Measurements from ENCODE around the gene ADGRB3.
A peak's percentile ranks its signal among the peaks of the same experiment; 100 is the strongest.

Gene ADGRB3

DNA sequence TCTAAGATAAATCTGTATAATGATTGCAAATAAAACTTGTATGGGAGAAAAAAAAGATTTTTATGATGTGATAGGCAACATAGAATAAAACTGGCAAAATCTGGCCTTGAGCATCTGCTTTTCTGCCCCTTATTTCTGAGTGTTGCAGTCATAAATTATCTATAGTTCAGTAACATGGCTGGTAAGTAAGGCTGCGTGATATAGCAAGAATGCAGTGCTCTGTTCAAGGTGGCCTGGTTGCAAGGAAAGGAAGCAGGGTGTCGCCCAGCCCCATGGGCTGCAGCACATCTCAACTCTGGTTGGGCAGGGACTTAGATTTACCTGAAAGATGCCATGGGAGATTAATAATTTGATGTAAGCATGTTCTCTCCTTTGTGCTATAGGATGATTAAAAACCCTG is 582.3 kb downstream of the ADGRB3 start:
- no peak for TF ChIP-seq EGR1 (IDR thresholded peaks at IDR 0.05)

DNA sequence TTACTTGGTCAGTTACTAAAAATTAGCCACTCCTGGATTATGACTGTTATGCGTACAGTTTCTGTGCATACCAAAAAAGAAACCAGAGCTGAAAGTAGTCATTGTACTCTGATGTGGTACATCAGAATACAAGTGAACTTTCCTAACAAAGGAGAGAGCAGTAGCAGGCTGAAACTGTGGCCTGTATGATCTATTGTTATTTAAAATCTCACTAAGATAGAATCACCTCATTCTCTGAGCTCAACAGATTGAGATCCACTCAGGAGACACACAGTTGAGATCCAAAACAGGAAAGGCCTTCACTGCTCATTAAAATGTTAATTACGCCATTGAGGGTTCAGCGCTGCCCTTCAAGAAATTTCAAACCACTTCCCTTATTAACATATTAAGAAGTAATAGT is 585.3 kb downstream of the ADGRB3 start:
- no peak for TF ChIP-seq EP300 (IDR thresholded peaks at IDR 0.05; ENCODE audit: borderline replicate concordance)
- TF ChIP-seq FOXM1 (IDR thresholded peaks at IDR 0.05; ENCODE audit: borderline replicate concordance, low read depth) = no peak
- no peak for TF ChIP-seq EGR1 (IDR thresholded peaks at IDR 0.05)
- TF ChIP-seq CEBPB (IDR thresholded peaks at IDR 0.05) = no peak
- no peak for TF ChIP-seq NFIC (IDR thresholded peaks at IDR 0.05)
- no peak for TF ChIP-seq RAD21 (IDR thresholded peaks at IDR 0.05; ENCODE audit: low read depth)
- no peak for TF ChIP-seq TAF1 (IDR thresholded peaks at IDR 0.05; ENCODE audit: low read depth)
- TF ChIP-seq TCF12 (IDR thresholded peaks at IDR 0.05; ENCODE audit: low read depth) = no peak
- TF ChIP-seq, protein P1, sequence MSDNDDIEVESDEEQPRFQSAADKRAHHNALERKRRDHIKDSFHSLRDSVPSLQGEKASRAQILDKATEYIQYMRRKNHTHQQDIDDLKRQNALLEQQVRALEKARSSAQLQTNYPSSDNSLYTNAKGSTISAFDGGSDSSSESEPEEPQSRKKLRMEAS (IDR thresholded peaks at IDR 0.05) = no peak
- no peak for TF ChIP-seq YY1 (IDR thresholded peaks at IDR 0.05; ENCODE audit: low read depth)
- no peak for TF ChIP-seq TEAD4 (IDR thresholded peaks at IDR 0.05)
- no peak for TF ChIP-seq USF1 (IDR thresholded peaks at IDR 0.05)
- no peak for TF ChIP-seq CREB1 (IDR thresholded peaks at IDR 0.05; ENCODE audit: low read depth)

GRCh38 chr6:69232008-69232407 is 596.9 kb downstream of the ADGRB3 start:
- TF ChIP-seq RAD21 (IDR thresholded peaks at IDR 0.05; ENCODE audit: low read depth) (no peak), NFIC (IDR thresholded peaks at IDR 0.05) (no peak), REST (IDR thresholded peaks at IDR 0.05; ENCODE audit: low read depth) (no peak), TCF12 (IDR thresholded peaks at IDR 0.05; ENCODE audit: low read depth) (no peak), ZBTB7A (IDR thresholded peaks at IDR 0.05; ENCODE audit: low read depth) (no peak), EGR1 (IDR thresholded peaks at IDR 0.05) (no peak), TAF1 (IDR thresholded peaks at IDR 0.05; ENCODE audit: low read depth) (no peak), FOXM1 (IDR thresholded peaks at IDR 0.05; ENCODE audit: borderline replicate concordance, low read depth) (no peak), CREB1 (IDR thresholded peaks at IDR 0.05; ENCODE audit: low read depth) (no peak), USF1 (IDR thresholded peaks at IDR 0.05) (no peak), EP300 (IDR thresholded peaks at IDR 0.05; ENCODE audit: borderline replicate concordance) (no peak), YY1 (IDR thresholded peaks at IDR 0.05; ENCODE audit: low read depth) (no peak), CEBPB (IDR thresholded peaks at IDR 0.05) (no peak), TEAD4 (IDR thresholded peaks at IDR 0.05) (no peak)
- TF ChIP-seq, protein P1 (IDR thresholded peaks at IDR 0.05) = no peak

- no peak for TF ChIP-seq ZBTB7A (IDR thresholded peaks at IDR 0.05; ENCODE audit: low read depth)
- no peak for TF ChIP-seq NFIC (IDR thresholded peaks at IDR 0.05)
- no peak for TF ChIP-seq TEAD4 (IDR thresholded peaks at IDR 0.05)
- no peak for TF ChIP-seq CEBPB (IDR thresholded peaks at IDR 0.05)
- no peak for TF ChIP-seq REST (IDR thresholded peaks at IDR 0.05; ENCODE audit: low read depth)
- TF ChIP-seq TCF12 (IDR thresholded peaks at IDR 0.05; ENCODE audit: low read depth) = no peak
- no peak for TF ChIP-seq CREB1 (IDR thresholded peaks at IDR 0.05; ENCODE audit: low read depth)
- no peak for TF ChIP-seq RAD21 (IDR thresholded peaks at IDR 0.05; ENCODE audit: low read depth)
- TF ChIP-seq YY1 (IDR thresholded peaks at IDR 0.05; ENCODE audit: low read depth) = no peak
- TF ChIP-seq EP300 (IDR thresholded peaks at IDR 0.05; ENCODE audit: borderline replicate concordance) = no peak
- TF ChIP-seq, protein P1 (IDR thresholded peaks at IDR 0.05) = no peak
- TF ChIP-seq TAF1 (IDR thresholded peaks at IDR 0.05; ENCODE audit: low read depth) = no peak
- no peak for TF ChIP-seq FOXM1 (IDR thresholded peaks at IDR 0.05; ENCODE audit: borderline replicate concordance, low read depth)
- TF ChIP-seq USF1 (IDR thresholded peaks at IDR 0.05) = no peak
- no peak for TF ChIP-seq EGR1 (IDR thresholded peaks at IDR 0.05)
Measured at GRCh38 chr6:69232496-69232895, 597.4 kb downstream of the ADGRB3 start.

DNA sequence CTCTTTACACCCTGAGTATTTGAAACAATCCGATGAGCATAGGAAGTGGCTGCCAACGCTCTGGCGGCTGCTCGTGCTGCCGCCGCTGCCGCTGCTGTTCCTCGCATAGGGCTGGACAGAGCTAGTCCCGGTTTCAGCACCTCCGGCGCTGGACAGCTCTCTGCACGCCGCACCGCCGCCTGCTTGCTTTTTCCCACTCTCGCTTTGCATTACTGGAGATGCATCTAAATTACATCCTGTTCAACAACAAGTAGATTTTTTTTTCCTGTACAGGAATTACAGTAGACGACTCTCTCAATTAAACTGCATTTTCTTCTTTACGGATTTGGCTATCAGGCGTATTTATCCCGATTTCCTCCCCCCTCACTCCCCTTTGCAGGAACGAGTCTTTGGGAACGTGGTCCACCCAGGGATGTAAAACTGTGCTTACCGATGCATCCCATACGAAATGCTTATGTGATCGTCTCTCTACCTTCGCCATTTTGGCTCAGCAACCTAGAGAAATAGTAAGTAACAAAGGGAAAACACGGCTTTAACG is 597.9 kb downstream of the ADGRB3 start:
- TF ChIP-seq TAF1 (IDR thresholded peaks at IDR 0.05; ENCODE audit: low read depth) = no peak
- TF ChIP-seq EGR1 (IDR thresholded peaks at IDR 0.05) = no peak
- TF ChIP-seq CREB1 (IDR thresholded peaks at IDR 0.05; ENCODE audit: low read depth) = no peak
- TF ChIP-seq EP300 (IDR thresholded peaks at IDR 0.05; ENCODE audit: borderline replicate concordance) = no peak; the same call in 1 of the 2 replicates
- peak; percentile 39; the same call in 1 of the 2 replicates for TF ChIP-seq TEAD4 (IDR thresholded peaks at IDR 0.05)
- TF ChIP-seq REST (IDR thresholded peaks at IDR 0.05; ENCODE audit: low read depth) = peak; percentile 98
- TF ChIP-seq USF1 (IDR thresholded peaks at IDR 0.05) = no peak
- TF ChIP-seq ZBTB7A (IDR thresholded peaks at IDR 0.05; ENCODE audit: low read depth) = no peak
- no peak for TF ChIP-seq NFIC (IDR thresholded peaks at IDR 0.05)
- peak; percentile 35; the same call in 1 of the 2 replicates for TF ChIP-seq RAD21 (IDR thresholded peaks at IDR 0.05; ENCODE audit: low read depth)
- TF ChIP-seq TCF12 (IDR thresholded peaks at IDR 0.05; ENCODE audit: low read depth) = no peak
- no peak for TF ChIP-seq FOXM1 (IDR thresholded peaks at IDR 0.05; ENCODE audit: borderline replicate concordance, low read depth)
- TF ChIP-seq YY1 (IDR thresholded peaks at IDR 0.05; ENCODE audit: low read depth) = no peak
- TF ChIP-seq, protein P1 (IDR thresholded peaks at IDR 0.05) = peak; percentile 93
- no peak for TF ChIP-seq CEBPB (IDR thresholded peaks at IDR 0.05)

Data from Ishikawa (cell line).